Glutamatergic neuron (in vitro differentiated cells): Measurements from ENCODE around the gene AGAP2. TPM values are rescaled to one million over a fixed set of nuclear protein-coding genes. Genes with fewer than 3 reads are reported as not detected.

Experiments
- DNase-seq: peaks from one replicate; pipeline ENCODE4 v3.0.0; 2022
- H3K27ac Mint-ChIP-seq: one replicate; pipeline ENCODE4 v1.8.0; 2020; ENCODE audit warnings: mild to moderate bottlenecking, mixed read lengths, inconsistent platforms; ENCODE audit not compliant: unreplicated experiment
- H3K27me3 Mint-ChIP-seq: one replicate; pipeline ENCODE4 v1.8.0; 2020; ENCODE audit warnings: mild to moderate bottlenecking, moderate library complexity, mixed read lengths, inconsistent platforms; ENCODE audit not compliant: unreplicated experiment
- H3K36me3 Mint-ChIP-seq: one replicate; pipeline ENCODE4 v1.8.0; 2020; ENCODE audit warnings: mild to moderate bottlenecking, mixed read lengths, inconsistent platforms; ENCODE audit not compliant: unreplicated experiment
- H3K4me1 Mint-ChIP-seq: one replicate; pipeline ENCODE4 v1.8.0; 2020; ENCODE audit warnings: mild to moderate bottlenecking, low read depth, mixed read lengths, inconsistent platforms; ENCODE audit not compliant: unreplicated experiment
- H3K4me3 Mint-ChIP-seq: one replicate; pipeline ENCODE4 v1.8.0; 2020; ENCODE audit warnings: mild to moderate bottlenecking, mixed read lengths, inconsistent platforms; ENCODE audit not compliant: unreplicated experiment
- H3K9me3 Mint-ChIP-seq: one replicate; pipeline ENCODE4 v1.8.0; 2020; ENCODE audit warnings: mild to moderate bottlenecking, moderate library complexity, mixed read lengths, inconsistent platforms; ENCODE audit not compliant: unreplicated experiment
- CTCF ChIP-seq: fragments of 200-600 bp; sonication (generic); IDR thresholded peaks from one replicate; pipeline ENCODE4 v1.5.0; 2021; ENCODE audit not compliant: partially characterized antibody, unreplicated experiment
- total RNA-seq: library from RNA; stranded (reverse); fragmentation: NEBNext Ultra II Directional; extraction: Animal tissue kit (Norgen Biotek cat#: 25700); gene quantifications from one replicate; pipeline ENCODE4 v1.2.1, GENCODE V29; 2021; ENCODE audit not compliant: unreplicated experiment

AGAP2 gene
- total RNA-seq, 1 donor from 2014 or later, result 45.5 TPM

GRCh38 chr12:57697076-57697475, 41.5 kb downstream of the AGAP2 start:
- H3K36me3 Mint-ChIP-seq, result peaks cover 24% of the 10 kb centered on the region
- H3K9me3 Mint-ChIP-seq, result peaks cover 5% of the 10 kb centered on the region
- H3K4me1 Mint-ChIP-seq, result no peaks in the 10 kb centered on the region
- H3K27me3 Mint-ChIP-seq, result peaks cover 6% of the 10 kb centered on the region
- no peak for TF ChIP-seq CTCF
- no peak for DNase-seq
- no peak overlapping the region for H3K4me3 Mint-ChIP-seq
- no peak overlapping the region for H3K27ac Mint-ChIP-seq

GRCh38 chr12:57695770-57696432, 42.6 kb downstream of the AGAP2 start:
- peaks cover 6% of the 10 kb centered on the region for H3K27me3 Mint-ChIP-seq
- DNase-seq, result no peak
- H3K27ac Mint-ChIP-seq, result no peak overlapping the region
- peaks cover 5% of the 10 kb centered on the region for H3K9me3 Mint-ChIP-seq
- H3K36me3 Mint-ChIP-seq, result peaks cover 23% of the 10 kb centered on the region
- no peak overlapping the region for H3K4me3 Mint-ChIP-seq
- no peak for TF ChIP-seq CTCF
- H3K4me1 Mint-ChIP-seq, result no peaks in the 10 kb centered on the region

GRCh38 chr12:57694459-57695019, 44.0 kb downstream of the AGAP2 start:
- H3K4me1 Mint-ChIP-seq, result no peaks in the 10 kb centered on the region
- peaks cover 5% of the 10 kb centered on the region for H3K9me3 Mint-ChIP-seq
- TF ChIP-seq CTCF, result no peak
- H3K27me3 Mint-ChIP-seq, result peaks cover 4% of the 10 kb centered on the region
- H3K4me3 Mint-ChIP-seq, result no peak overlapping the region
- peaks cover 21% of the 10 kb centered on the region for H3K36me3 Mint-ChIP-seq
- no peak overlapping the region for H3K27ac Mint-ChIP-seq
- peak; percentile 50 for DNase-seq

- no peaks in the 10 kb centered on the region for H3K4me1 Mint-ChIP-seq
- H3K36me3 Mint-ChIP-seq, result peaks cover 16% of the 10 kb centered on the region
- H3K9me3 Mint-ChIP-seq, result peaks cover 3% of the 10 kb centered on the region
- peak; percentile 87 for DNase-seq
- no peak within 1 kb of the TSS for H3K27ac Mint-ChIP-seq
- peaks cover 4% of the 10 kb centered on the region for H3K27me3 Mint-ChIP-seq
- TF ChIP-seq CTCF, result peak; percentile 66
- H3K4me3 Mint-ChIP-seq, result no peak within 1 kb of the TSS
Measured at GRCh38 chr12:57693659-57694458, 44.7 kb downstream of the AGAP2 start, which contains the start of gene OS9. Gene OS9, plus strand, starts transcription at chr12:57694132. Its CDS starts 30 bp downstream, at chr12:57694162.
